Hippocampal formation (tissue), 2 donors: ENCODE data around the gene ZNF774.
A peak's percentile ranks its signal among the peaks of the same experiment; 100 is the strongest.
"Not testable (repeated sequence)": the region's sequence is repeated elsewhere in the genome, so short reads cannot be mapped to it uniquely, and the experiment has no call there.

Experiments
- DNase-seq, 2 donors: peaks; one replicate each; lab custom pipeline; 2025; lab: John Stamatoyannopoulos, UW

The ZNF774 gene

DNA sequence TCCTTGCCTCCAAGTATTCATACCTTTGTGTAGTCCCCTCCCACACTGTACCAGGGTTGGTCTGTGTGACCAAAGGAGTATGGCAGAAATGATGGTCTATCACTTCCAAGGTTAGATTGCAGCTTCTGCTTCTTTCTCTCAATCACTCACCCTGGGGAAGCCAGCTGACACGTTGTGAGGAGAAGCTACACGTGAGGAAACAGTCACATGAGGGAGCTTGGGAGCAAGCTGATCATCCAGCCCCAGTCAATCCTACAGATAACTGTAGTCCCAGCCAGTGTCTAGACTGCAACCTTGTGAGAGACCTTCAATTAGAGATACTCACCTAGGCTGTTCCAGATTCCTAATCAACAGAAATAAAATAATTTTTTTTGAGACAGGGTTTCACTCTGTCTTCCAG is 6.2 kb upstream of the ZNF774 start:
- DNase-seq = no peak

DNA sequence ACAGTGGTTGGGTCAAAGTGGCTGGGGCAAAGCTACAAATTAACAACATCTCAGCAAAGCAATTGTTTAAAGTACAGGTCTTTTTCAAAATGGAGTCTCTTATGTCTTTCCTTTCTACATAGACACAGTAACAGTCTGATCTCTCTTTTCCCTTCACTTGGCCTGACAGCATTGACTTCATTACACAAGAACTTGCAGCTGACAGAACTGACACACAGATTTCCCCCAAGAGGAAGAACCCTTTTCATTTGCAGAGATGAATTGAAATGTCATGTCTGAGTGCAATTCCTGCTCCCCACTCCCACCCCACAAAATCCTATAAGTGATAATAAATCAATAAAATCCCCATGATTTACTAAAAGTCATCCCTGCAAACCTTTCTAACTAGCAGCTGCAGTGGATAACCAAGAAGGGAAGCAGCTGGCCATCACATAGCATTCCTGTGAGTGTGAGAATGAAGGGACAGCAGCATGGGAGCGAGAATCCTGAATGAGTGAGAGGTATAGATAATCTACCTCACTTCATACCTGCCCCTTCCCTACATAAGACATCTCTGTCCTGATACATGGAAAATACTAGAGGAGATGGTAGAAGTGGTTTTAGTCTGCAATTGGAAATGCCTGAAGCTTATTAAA is 4.5 kb upstream of the ZNF774 start:
- not testable (repeated sequence) for DNase-seq

DNA sequence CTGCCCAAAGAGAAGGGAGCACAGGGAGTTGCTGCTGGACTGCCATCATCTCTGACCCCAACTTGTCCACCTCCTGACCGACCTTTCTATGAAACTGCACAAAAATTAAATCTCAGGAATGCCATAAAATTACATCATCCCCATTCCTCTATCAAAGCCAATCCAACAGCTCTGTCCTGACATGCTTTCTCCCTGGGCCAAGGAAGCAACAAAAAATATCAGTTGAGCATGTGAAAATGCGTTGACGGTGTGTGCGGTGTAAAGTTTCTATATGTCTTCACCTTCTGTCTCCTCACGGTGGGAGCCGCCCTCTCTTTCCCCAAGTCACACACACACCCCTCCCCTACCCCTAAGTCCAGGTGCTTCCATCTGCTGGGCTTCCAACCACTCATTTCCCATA is 3.6 kb upstream of the ZNF774 start:
- no peak for DNase-seq

DNA sequence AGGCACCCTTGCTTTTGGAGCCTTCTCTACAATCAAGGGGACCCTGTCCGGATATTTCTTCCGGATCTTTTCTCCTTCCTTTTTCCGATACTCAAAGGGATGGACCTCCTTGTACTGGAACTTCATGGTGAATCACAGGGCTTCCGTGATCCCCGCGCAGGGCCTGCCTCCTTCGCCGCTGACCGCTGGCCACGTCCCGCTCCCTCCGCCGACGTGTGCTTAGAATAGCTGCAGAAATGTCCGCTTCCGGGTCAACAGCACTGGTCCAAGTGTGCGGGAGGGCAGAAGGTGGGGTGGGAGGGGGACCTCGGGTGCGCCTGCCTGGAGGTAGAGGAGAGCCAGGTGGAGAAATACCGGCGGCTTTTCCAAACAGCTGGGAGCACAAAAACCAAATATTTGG is 3.0 kb upstream of the ZNF774 start:
- DNase-seq = no peak

DNA sequence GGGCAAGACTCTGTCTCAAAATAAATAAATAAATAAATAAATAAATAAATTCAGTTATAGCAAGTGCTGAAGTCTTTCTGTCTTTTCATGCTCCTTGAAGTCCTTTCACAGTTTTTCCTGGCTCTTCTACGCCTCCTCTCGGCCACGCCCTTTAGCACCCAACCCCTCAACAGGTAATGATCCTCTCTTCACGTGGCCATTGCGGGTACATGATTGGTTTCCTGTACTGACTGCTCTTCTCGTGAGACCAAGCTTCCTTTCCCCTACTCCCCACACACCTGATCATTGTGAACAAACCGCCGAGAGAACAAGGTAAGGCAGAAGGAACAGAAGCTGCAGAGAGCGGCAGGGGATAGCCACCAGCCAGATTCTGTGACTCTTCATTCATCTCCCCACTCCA is 2.3 kb upstream of the ZNF774 start:
- DNase-seq = no peak

DNA sequence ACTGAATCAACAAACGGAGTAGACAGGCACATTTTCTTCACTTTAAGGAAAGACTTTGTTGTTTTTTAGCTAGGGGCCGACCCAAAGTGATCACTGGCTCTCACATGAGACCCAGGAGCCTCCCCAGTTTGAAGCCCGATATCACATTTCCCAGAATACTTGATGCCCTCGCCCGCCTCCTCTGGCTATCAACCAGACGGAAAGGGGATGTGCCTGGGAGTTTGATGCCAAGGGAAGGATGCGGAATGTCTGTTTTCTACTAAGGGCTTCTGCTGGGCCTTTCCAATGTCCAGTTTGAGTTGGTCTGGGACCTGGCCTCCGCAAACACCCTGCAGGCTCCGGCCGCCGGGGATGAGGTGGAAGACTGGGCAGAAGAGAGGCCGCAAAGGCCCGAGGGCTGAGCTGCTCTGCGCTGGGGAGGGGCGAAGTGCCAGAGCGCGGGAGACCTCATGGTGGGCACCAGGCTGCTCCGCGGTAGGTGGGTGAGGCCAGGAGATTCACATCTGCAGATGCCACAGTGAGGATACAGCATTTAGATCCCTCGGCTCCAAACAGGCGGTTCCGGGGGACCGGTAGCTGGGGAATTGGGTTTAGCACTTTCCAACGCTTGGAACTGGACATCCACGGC is 491 bp upstream of the ZNF774 start:
- no peak for DNase-seq

DNA sequence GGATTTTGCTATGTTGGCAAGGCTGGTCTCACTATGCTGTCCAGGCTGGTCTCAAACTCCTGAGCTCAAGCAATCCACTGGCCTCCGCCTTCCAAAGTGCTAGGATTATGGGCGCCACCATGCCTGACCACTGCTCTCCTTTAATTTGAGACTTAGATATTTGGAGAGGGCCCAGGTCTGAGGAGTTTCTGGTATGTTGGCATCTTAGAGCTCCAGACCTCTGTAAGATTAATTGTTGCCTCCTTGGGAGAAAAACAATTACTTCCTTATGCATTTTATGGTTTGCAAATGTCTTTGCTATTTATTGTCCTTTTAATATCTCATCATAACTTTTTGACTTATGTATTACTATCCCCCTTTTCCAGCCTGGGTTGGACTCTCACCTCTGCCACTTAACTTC is 2.9 kb downstream of the ZNF774 start:
- DNase-seq = no peak

DNA sequence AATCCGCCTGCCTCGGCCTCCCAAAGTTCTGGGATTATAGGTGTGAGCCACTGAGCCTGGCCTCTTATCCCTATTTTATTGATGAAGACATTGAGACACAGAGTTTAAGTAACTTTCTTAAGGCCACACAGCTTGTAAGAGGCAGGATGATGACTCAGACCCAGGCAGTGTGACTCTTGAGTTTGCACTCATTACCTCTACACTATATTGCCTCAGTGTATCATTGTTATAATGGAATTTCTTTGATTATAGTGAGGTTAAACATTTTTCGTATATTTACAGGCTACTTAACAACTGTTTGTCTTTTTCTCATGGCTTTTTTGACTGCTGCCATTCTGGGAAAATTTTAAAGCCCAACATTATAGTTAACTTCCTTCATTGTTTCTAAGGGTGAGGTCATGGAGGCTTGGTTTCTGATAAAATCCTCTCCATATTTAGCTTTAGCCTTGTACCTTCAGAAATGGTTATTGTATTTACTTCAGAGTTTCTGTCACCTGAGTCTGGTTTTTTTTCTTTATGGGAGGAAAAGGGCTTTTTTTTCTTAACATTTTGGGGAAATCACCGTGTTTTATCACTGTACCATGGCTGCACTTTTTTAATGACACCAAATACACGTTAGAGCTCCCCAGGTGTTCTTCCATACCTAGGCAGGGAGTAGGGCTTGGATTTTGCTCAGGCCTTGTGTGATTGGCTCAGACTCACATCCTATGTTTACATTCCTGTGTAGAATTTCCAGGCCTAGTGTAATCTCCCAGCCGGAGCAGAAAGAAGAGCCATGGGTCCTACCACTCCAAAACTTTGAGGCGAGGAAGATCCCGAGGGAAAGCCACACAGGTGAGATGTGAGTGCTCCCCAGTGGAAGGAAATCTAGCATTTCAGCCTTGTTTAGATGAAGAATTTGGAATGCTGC is 6.3 kb downstream of the ZNF774 start:
- DNase-seq = no peak

DNA sequence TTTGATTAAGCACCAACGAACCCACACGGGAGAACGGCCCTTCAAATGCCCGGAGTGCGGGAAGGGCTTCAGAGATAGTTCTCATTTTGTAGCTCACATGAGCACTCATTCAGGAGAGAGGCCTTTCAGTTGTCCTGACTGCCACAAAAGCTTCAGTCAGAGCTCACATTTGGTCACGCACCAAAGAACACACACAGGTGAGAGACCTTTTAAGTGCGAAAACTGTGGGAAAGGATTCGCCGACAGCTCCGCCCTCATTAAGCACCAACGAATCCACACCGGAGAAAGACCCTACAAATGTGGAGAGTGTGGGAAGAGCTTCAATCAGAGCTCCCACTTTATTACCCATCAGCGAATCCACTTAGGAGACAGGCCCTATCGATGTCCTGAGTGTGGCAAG is 8.7 kb downstream of the ZNF774 start:
- no peak for DNase-seq

DNA sequence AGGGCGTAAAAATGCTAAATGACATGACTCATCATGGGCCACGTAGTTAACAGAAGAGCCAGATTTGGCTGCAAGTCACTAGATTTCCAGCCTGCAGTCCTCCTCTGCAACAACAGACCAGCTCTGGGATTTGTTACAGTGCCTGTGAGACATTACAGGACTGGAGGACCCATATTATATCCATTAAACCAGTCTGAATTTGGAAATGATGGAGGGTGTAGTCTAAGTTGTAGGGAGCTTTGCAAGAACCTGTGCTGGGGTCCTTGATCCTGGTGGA is 10.8 kb downstream of the ZNF774 start:
- DNase-seq = no peak

DNA sequence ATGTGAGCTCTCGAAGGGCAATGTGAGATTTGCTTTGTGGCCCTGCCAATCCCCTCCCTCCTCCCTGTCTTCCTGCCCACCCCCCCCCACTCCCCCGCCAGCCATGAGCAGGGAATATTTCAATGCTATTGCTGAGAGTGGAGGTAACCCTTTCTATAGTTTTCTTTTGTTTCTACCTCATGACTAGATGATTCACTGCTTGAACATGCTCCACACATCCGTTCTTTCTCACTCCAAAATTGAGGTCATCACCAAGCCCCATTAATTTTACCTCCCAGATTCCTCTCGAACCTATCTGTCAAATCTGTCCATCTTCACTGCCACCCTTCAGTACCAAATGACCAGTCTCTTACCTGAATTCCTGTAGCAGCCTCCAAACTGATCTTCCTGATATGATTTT is 12.2 kb downstream of the ZNF774 start:
- DNase-seq = no peak

DNA sequence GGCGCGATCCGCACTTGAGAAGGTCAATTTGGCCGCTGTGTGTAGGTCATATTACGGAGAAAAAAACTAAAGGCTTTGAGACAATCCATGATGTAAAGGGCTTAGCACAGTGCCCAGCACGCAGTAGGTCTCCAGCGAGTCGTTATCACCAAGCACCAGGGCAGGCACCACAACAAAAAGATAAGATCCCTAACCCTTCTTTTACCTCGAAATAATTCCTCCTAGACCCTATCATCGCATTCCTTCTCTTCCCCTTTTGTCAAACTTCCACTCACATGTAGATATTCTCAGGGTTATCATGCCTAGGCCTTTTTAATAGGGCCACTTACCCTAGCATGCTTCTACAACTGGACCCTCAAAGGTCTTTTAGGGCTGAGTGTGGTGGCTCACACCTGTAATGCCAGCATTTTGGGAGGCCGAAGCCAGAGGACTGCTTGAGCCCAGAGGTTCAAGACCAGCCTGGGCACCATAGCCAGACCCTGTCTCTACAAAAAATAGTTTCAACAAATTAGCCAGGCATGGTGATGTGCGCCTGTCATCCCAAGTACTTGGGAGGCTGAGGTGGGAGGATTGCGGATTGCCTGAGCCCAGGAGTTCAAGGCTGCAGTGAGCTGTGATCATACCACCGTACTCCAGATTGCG is 13.5 kb downstream of the ZNF774 start:
- DNase-seq = no peak

DNA sequence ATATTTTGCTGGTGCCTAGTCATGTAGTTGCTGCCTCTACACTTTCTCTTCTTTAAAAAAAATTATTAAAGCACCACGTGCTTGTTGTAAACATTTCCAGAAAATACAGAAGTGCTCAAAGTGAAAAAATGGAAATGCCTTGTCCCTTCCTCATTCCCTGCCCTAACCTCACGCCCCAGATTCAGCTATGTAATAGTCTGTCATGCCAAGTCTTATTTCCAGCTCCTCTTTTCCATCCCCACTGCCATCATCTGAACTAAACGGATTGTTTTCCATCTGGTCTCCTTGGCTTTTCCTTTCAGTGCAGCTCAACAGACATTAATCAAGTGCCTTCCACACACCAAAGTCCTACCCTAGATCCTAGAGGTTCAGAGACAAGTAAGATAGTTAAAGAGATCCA is 15.5 kb downstream of the ZNF774 start:
- no peak for DNase-seq

DNA sequence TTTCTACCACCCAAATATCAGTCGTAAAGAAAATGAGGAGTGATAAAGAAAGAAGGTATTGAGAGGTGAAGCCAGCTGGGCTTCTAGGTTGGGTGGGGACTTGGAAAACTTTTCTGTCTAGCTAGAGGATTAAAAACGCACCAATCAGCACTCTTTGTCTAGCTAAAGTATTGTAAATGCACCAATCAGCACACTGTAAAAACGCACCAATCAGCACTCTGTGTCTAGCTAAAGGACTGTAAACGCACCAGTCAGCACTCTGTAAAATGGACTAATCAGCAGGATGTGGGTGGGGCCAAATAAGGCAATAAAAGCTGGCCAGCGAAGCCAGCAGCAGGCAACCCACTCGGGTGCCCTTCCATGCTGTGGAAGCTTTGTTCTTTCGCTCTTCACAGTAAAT is 23.0 kb downstream of the ZNF774 start:
- DNase-seq = no peak

DNA sequence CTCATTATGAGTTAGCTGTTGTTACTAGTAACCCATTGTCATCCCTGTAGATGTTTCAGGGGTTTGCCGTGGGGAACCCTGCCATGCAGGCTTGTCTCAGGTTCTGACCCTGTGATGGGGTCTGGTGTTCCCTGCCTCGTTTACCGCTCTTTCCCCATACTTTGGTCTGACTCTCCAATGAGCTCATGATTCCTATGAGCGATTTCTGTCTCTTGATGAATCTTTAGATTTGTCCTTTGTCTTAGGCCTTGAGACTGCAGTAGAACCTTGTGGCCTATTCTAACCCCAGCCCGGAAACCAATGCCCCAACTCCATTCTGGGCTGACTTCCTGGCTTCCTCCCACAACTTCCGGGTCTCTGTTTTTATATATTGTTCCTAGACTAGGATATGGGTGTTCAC is 24.7 kb downstream of the ZNF774 start:
- no peak for DNase-seq

DNA sequence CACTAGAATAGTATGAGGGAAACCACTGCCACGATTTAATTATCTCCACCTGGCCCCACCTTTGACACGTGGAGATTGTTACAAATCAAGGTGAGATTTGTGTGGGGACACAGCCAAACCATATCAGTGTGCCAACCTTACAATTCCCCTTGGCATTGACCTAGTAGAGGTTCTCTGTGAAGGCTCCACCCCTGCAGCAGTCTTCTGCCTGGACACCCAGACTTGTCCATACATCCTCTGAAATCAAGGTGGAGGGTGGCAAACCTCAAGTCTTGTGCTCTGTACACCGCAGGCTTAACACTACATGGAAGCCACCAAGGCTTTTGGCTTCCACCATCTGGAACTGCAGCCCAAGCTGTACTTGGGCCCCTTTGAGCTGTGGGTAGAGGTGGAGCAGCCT is 27.2 kb downstream of the ZNF774 start:
- DNase-seq = no peak

DNA sequence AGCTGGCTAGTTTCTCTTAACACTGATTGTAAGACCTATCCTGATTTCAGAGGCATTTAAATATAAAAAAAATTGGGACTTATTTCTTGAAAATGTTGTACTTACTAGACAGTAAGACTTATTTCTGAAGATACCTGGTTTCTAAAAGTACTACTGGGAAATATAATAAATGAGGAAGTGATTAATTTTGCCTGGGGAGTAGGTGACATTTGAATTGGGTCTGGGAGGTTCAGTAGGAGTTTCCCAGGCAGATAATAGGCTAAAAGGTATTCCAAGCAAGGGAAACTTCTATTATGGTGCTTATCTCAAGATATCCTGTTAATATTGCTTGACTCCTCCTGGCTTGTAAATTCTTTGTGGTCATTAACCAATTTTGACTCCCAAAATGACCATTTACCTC is 29.4 kb downstream of the ZNF774 start:
- DNase-seq = no peak

DNA sequence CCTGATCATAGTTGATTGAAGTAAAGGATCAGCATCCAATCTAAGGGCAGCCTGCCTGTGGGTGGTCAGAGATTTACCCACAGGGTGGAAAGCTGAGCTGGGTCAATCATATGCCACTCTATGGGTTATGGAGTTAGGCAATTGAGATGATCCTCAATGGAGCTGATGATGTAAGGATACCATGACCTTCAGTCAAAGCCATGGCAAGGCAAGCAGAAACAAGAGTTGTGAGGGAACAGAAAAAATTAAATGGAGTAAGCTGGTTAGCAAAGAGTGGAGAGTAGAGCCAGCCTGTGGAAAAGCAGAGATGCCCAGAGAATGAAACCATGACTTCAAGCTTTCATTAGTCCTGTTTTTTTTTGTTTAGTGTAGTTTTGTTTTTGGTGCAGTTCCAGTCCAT is 30.2 kb downstream of the ZNF774 start:
- no peak for DNase-seq

DNA sequence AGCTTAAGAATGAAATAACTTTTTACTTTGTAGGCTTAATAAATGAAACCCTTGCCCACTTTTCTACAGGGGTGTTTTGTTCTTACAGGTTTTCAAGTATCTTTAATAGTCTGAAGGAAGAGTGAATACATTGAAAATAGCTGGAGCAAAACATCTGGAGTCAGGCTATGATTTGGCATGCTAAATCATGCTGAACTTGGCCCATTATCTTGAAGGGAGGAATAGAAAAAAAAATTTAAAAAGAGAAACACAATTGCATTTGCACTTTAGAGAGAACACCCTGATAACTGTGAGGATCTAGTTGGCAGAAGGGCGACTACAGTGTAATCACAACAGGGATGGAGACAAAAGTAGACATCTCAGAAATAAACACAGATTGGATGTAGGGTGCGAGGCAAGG is 34.1 kb downstream of the ZNF774 start:
- DNase-seq = no peak

DNA sequence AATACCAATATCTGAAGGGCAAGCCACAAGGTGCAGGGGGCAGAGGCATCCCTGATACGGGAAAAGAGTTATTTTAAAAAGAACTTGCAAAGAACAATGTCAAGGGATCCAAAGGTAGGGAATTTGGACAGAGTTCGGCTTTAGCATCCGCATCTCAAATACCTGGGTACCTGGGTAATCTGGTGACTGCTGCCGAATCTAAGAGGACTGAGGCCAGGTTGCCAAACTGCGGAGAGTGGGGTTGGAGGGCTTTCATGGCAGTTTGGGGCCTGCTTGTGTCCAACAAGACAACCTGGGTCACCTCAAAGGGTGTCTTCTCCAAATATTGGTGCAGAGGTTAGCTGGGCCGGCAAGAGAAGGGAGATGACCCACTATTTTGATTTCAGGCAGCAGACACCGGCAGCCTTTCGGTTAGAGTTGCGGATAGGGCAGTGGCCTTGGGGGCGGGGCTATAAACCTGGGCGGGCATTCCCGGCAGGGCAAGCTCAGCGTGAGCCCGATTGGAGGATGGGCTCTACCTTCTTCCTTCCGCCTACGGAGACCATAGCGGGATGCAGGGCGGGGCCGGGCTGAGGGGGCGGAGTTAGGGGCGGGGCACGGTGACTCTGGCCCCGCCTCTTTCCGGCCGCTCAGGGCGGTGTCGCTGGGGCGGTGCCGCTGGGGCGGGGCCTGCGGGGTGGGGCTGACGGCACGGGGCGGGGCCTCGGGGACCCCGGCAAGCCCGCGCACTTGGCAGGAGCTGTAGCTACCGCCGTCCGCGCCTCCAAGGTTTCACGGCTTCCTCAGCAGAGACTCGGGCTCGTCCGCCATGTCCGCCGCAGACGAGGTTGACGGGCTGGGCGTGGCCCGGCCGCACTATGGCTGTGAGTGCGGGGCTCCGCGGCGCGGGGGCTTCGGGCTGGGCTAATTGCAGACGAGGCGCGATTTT is 35.7 kb downstream of the ZNF774 start, which contains the start of gene IQGAP1:
Gene IQGAP1, plus strand, starts transcription at position 709 of the 928 bp plus-strand sequence. Its CDS starts 100 bp downstream, at position 809.
- peak; percentile 92 to 94 for DNase-seq
